Measurements from ENCODE around the gene PEX7. TPM values are rescaled to one million over a fixed set of nuclear protein-coding genes. Genes with fewer than 3 reads are reported as not detected.

The PEX7 gene, protein sequence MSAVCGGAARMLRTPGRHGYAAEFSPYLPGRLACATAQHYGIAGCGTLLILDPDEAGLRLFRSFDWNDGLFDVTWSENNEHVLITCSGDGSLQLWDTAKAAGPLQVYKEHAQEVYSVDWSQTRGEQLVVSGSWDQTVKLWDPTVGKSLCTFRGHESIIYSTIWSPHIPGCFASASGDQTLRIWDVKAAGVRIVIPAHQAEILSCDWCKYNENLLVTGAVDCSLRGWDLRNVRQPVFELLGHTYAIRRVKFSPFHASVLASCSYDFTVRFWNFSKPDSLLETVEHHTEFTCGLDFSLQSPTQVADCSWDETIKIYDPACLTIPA
- total RNA-seq: 1 to 10 TPM; 4.2 to 6.1 TPM

DNA sequence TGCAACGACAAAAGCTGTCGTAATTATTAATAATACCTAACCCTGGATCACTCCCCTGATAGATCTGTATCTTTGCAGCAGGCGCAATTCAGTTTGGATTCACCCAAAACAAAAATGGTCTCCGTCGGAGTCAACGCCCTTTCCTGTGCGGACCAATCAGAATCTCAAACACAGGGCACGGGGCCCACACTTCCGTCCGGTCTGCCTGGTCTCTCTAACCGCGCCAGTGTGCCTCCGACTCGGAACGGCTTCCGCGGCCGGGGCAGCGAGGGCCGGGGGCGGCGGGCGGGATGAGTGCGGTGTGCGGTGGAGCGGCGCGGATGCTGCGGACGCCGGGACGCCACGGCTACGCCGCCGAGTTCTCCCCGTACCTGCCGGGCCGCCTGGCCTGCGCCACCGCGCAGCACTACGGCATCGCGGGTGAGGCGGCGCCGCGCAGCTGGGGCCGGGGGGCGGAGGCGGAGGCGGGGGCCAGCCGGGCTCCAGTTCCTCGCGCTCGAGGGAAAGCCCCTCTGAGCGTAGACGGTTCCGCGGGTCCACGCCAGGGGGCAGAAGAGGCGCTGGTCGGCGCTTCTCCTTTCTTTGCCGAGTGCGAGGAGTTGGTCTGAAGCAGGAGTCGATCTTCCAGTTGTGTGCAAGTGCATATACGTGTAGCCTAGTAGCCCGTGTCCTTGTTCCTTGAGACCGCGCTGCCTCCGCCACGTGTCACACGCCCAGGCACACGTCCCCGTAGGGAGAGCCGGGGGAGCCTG is at the start of gene PEX7:
Gene PEX7, plus strand, starts transcription at position 217 of the 752 bp plus-strand sequence. Its CDS starts 74 bp downstream, at position 291.
- peak within 1 kb of the TSS; percentile 89 to 96 for H3K27ac Mint-ChIP-seq
- H3K9me3 Mint-ChIP-seq: peaks cover 0 to 5% of the 10 kb centered on the region in 2 donors
- ATAC-seq (peak; percentile 95), DNase-seq (ENCODE audit: low spot score in 2 of 2) (peak; percentile 88 to 92)
- H3K36me3 Mint-ChIP-seq: peaks cover 18 to 26% of the 10 kb centered on the region in 2 donors

DNA sequence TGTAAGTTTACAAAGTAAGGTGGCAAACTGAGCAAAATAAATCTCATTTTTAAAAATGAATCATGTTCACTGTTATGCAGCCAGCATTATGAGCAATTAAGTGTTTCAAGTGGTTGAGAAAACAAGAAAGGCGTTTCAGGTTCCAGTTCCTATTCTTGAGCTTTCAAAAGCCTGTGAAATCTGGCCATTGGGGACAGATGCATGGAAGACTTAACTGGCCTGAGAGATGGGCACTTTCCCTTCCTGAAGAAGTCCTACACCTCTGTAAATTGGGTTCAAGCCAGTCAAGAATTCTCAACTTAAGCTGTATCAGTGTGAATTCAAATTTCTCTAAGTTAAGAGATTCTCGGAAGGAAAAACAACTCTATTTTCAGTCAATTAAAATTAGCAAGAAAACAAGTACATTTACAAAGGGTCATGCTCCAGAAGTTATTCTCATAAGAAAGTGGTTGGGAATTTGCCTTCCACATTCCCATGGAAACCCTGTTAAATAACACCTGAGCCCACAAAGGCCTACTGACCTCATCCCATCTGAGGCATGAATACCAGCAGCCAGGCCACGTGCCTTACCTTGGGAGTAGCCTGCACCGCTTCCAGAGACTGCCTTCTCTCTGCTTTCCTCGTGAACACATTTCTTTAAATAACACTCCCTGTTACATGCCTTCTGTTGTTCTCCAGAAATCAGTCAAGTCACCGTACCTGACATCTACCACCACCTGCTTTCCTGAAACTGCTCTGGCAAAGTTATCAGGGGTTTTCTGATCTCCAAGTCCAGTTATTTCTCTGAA is 49.5 kb upstream of the PEX7 start:
- peaks cover 4 to 11% of the 10 kb centered on the region in 2 donors for H3K9me3 Mint-ChIP-seq
- peak; percentile 68 to 94 for ATAC-seq
- H3K36me3 Mint-ChIP-seq: peaks cover 9 to 10% of the 10 kb centered on the region in 2 donors
- no peak for DNase-seq (ENCODE audit: low spot score in 2 of 2)
- peak overlapping the region in 1 of 2 donors; percentile 47 for H3K27ac Mint-ChIP-seq

DNA sequence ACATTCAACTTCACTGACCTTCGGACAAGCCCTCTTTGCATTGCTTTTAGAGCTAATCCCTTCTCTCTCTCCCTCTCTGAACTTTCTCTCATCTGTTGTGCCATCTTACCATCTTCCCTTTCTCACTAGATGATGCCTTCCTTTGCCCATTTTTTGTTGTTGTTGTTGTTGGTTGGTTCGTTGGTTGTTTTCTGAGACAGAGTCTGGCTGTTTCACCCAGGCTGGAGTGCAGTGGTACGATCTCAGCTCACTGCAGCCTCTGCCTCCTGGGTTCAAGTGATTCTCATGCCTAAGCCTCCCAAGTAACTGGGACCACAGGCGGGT is 49.0 kb upstream of the PEX7 start:
- DNase-seq (ENCODE audit: low spot score in 2 of 2) (no peak), ATAC-seq (no peak)
- Mint-ChIP-seq H3K27ac (peak overlapping the region in 1 of 2 donors; percentile 47), H3K9me3 (peaks cover 4 to 11% of the 10 kb centered on the region in 2 donors), H3K36me3 (peaks cover 9 to 10% of the 10 kb centered on the region in 2 donors)

DNA sequence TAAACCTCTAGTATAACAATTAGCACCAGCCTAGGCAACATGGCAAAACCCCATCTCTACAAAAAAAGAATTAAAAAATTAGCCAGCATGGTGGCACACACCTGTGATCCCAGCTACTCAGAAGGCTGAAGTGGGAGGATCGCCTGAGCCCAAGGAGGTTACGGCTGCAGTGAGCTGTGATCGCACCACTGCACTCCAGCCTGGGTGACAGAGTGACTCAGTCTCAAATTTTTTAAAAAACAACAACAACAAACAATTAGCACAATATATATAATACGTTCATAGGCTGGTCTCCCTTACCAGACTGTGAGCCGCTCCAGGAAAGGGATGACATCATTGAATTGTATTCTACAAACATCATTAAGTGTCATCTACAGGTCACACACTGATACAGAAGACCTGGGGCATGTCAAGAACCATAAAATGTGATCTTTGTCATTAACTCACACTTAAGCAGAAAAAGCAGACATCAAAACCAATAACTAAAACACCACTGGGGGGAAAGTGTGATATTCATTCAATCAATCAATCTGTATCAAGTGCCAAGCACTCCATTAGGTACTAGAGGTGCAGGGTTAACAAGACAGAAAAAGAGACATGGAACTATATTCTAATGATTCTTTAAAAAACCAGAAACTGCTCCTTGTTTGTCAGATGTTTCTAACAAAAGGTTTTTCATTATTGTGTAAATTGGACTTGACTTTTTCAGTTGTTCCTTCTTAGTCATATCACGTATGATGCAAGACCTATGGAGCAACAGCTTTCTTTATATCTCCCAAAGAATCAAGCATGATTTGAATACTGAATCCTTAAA is 48.0 kb upstream of the PEX7 start:
- Mint-ChIP-seq H3K36me3 (peaks cover 9 to 10% of the 10 kb centered on the region in 2 donors), H3K9me3 (peaks cover 4 to 11% of the 10 kb centered on the region in 2 donors), H3K27ac (peak overlapping the region in 1 of 2 donors; percentile 23)
- DNase-seq (ENCODE audit: low spot score in 2 of 2): no peak
- peak in 1 of 2 donors; percentile 31 for ATAC-seq

DNA sequence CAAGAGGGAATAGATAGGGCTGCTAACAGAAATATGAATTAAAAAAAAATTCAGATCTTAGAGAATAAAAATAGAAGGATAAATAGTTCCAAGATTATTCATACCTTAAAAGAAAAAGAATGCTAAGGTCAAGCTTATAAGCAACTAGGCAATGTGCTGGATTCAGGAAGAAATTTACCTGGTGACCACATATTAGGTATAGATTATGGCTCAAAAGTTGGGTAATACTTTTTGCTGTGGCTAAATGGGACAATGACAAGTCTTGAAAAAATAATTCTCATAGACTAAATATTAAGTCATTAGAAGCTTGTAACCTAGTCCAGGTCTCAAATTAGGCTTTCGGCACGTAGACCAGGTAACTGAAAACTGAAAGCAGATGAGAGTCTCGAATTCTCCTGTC is 47.3 kb upstream of the PEX7 start:
- H3K9me3 Mint-ChIP-seq: peaks cover 4 to 11% of the 10 kb centered on the region in 2 donors
- H3K36me3 Mint-ChIP-seq: peaks cover 9 to 10% of the 10 kb centered on the region in 2 donors
- H3K27ac Mint-ChIP-seq: no peak overlapping the region
- ATAC-seq: no peak
- no peak for DNase-seq (ENCODE audit: low spot score in 2 of 2)

DNA sequence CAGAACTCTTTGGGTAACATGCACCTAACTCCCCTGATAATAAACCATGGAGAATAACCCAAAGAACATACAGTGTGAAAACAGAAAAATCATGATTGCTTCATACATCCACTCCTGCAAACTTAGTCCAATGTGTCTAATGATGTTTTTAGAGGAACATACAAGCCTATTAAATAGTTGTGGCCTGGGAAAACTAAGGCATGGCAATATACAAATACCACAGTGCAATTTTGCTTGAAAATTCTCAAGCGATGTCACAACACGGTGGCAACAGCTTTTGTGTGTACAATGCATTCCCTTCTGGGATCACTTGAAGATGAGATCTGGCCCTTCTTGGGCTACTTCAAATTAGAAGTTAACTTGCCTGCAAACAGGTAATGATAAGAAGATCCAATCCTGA is 46.8 kb upstream of the PEX7 start:
- DNase-seq (ENCODE audit: low spot score in 2 of 2) (no peak), ATAC-seq (no peak)
- H3K27ac Mint-ChIP-seq: no peak overlapping the region

DNA sequence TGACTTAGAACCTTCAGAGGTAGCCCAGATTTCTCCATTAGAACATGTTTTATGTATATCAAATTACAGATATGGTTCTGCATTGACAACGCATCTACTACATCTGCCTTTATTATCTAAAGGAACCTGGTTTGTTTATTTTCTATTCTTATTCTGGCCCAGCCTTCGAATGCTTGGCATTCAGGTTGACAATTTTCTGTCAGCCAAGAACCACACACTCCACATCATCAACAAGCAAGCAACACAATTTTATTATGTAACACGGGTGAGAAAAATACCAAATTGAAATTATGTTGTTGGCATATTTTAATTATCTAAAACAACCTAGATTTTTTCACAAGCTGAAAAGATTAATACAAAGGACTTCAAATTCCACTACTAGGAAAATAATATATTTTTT is 44.7 kb upstream of the PEX7 start:
- no peak for ATAC-seq
- DNase-seq (ENCODE audit: low spot score in 2 of 2): no peak
- Mint-ChIP-seq H3K27ac (no peak overlapping the region), H3K9me3 (peaks cover 4 to 11% of the 10 kb centered on the region in 2 donors), H3K36me3 (peaks cover 9 to 10% of the 10 kb centered on the region in 2 donors)

More for the DNA sequence above, 46.8 kb upstream of the PEX7 start:
- Mint-ChIP-seq H3K36me3 (peaks cover 9 to 10% of the 10 kb centered on the region in 2 donors), H3K9me3 (peaks cover 4 to 11% of the 10 kb centered on the region in 2 donors)

DNA sequence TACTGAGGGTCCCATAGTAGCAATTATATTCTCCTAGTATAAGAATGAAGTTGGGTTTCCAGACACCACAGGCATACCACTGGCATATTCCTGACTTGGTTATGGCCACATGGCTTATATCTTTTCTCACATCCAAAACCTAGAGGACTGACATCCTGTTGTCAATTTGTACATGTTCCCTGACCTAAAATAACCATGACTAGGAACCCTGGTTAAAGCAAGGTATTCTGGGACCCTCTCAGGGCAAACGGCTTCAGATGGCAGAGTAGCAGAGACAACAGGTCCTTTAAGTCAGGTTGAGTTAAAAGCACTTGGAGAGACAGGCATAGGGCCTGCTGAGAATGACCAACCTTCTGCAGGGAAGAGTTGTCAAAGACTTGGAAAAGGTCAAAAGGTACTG is 42.7 kb upstream of the PEX7 start:
- no peaks in the 10 kb centered on the region for H3K9me3 Mint-ChIP-seq
- ATAC-seq: no peak
- DNase-seq (ENCODE audit: low spot score in 2 of 2): no peak
- no peak overlapping the region for H3K27ac Mint-ChIP-seq
- peaks cover 11 to 13% of the 10 kb centered on the region in 2 donors for H3K36me3 Mint-ChIP-seq

DNA sequence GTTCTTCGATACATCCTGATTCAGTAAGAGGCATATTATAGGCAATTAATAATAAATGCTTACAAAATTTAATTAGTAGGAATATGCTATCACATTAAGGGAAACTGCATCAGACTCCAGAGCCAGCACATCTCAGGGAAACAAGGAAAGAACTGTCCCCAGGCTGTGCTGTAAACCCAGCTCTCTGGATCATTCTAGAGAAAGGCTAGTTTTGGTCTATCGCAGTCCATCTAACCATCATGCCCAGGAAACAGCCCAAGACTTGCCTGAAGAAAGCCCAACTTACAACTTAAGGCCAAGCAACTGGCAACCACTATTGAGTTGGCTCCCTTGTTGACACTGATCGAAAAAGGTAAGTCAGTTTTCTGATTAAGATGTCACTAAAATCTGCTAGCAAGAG is 41.4 kb upstream of the PEX7 start:
- DNase-seq (ENCODE audit: low spot score in 2 of 2) (no peak), ATAC-seq (no peak)
- H3K27ac Mint-ChIP-seq: no peak overlapping the region

DNA sequence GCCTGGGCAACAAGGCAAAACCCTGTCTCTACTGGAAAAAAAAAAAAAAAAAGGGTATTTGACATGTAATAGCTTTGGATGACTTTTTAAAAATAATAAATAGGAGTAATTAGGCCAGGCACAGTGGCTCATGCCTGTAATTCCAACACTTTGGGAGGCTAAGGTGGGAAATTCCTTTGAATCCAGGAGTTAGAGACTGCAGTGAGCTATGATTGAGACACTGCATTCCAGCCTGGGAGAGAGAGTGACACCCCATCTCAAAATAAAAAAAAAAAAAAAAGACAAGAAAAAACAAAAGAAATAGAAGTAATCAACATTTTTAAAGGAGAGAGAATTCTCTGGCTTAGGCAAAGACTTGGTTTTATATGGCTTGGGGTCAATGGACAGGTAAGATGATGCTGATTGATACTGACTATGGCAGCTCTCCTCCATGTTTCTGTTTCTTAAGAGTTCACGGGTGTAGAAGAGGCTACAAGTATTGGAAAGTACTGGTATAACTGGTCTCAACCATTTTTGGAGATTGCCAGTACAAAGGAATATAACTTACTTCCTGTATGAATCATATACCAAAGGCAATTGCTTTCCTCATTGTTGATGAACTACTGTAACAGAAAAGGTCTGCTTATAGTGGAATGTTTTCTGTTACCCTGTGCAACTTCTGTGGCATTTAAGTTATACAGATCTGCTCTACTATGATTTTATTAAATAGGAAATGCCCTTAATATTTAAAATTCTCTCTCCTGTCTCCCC is 40.2 kb upstream of the PEX7 start:
- ATAC-seq (peak; percentile 89 to 91), DNase-seq (ENCODE audit: low spot score in 2 of 2) (no peak)
- Mint-ChIP-seq H3K36me3 (peaks cover 17 to 20% of the 10 kb centered on the region in 2 donors), H3K27ac (peak overlapping the region; percentile 36 to 77), H3K9me3 (no peaks in the 10 kb centered on the region)

More for the DNA sequence above, 41.4 kb upstream of the PEX7 start:
- Mint-ChIP-seq H3K36me3 (peaks cover 17 to 20% of the 10 kb centered on the region in 2 donors), H3K9me3 (no peaks in the 10 kb centered on the region)

DNA sequence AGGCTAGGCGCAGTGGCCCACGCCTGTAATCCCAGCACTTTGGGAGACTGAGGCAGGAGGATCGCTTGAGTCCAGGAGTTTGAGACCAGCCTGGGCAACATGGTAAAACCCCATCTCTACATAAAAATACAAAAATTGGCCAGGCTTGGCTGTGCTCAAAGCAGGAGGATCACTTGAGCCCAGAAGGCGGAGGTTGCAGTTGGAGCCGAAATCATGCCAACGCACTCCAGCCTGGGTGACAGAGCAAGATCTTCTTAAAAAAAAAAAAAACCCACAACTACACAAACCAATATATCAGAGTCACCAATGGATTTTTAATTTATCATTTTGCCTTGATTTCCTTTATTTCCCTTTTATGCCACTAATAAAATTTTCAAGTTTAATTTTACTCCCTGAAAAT is 39.4 kb upstream of the PEX7 start:
- ATAC-seq: no peak
- Mint-ChIP-seq H3K27ac (peak overlapping the region; percentile 36 to 77), H3K36me3 (peaks cover 17 to 20% of the 10 kb centered on the region in 2 donors), H3K9me3 (no peaks in the 10 kb centered on the region)
- no peak for DNase-seq (ENCODE audit: low spot score in 2 of 2)

DNA sequence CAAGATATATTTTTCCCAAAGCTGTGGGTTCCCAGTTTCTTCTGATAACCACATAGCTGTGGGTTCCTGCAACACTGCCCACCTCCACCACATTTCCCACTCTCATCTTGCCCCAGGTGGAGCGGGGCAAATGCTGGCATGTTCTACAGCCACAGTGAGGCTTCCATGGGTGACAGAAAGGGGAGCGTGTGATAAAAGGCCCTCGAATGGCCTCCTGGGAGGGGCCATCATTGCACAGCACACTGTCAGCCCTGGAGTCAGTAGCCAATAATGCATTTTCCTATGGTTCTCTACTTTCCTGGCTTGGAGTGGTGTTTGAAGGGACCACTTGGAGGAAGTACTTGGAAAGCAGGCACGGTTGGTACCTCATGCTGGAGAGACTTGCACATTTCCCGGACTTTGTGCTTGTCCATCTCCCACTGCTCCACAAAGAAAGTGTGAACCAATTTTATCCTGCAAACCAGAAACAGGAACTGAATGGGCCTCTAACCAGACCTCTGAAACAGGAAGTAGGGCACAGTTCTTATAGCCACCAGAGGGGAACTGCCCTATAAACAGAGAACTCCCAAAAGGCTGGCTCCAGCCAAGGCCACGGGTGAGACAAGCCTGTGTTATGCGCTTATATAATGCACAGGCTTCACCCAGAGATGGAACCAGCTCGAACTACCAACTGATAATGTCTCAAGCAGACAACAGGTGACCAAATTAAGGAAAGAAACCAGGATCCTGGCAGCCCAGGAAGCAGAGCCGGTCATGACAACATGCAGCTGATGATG is 38.7 kb upstream of the PEX7 start:
- ATAC-seq: no peak
- Mint-ChIP-seq H3K9me3 (no peaks in the 10 kb centered on the region), H3K27ac (no peak overlapping the region), H3K36me3 (peaks cover 17 to 20% of the 10 kb centered on the region in 2 donors)
- no peak for DNase-seq (ENCODE audit: low spot score in 2 of 2)

DNA sequence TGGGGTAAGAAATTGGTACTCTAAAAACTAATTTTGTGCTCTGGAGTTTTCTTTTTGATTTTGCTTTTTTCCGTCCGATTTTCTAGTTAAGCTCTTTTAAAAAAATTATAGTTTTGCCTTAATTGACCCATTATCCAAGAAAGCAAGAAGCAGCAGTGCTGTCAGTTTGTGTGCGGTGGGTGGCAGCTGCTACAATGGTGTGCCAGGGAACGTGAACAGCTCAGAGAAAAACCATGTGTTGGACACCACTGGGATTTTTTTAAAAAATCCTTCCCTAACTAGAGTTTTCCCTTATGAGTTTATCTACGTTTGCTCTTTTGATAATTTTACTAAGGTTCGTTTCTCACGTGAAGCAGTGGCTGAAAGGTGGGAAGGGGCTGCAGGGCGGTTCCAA is 38.1 kb upstream of the PEX7 start:
- ATAC-seq (no peak), DNase-seq (ENCODE audit: low spot score in 2 of 2) (no peak)
- H3K9me3 Mint-ChIP-seq: no peaks in the 10 kb centered on the region
- peaks cover 17 to 20% of the 10 kb centered on the region in 2 donors for H3K36me3 Mint-ChIP-seq
- no peak overlapping the region for H3K27ac Mint-ChIP-seq

DNA sequence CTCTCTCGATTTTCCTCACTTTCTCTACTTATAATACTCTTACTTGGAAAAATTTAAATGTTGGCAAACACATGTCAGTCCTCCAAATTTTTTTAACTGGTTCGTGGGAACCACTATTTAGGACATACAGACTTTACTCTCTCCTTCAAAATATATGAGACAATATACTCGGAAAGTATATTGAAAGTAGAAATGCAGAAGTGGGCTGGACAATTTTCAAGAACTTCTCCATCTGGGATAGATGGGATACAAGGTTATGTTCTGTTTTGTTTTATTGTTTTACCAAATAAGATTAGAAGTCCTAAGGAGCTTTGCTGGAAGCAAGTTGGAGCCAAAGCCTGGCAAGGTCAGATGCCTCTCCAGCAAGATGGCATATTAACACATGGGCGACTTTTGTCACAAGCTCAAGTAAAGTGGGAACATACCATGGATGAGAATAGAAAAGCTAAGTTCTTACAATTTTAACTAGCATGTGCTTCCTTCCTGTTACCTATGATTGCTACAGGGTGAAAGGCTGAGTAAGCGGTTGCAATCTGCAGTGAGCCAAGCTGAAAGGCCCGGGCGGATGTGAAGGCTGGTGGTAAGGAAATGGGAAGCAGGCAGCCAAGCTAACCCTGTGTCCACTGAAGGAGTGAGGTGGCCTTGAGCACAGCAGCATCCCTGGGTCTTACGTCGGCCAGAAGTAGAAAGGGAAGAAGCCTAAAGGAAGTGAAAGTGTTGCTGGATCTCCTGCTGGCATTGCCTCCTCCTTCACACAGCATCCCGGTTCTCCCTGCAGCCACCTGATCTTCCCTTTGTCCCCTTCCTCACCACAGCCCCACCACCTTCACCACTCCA is 37.3 kb upstream of the PEX7 start:
- Mint-ChIP-seq H3K27ac (peak overlapping the region; percentile 78 to 87), H3K9me3 (no peaks in the 10 kb centered on the region), H3K36me3 (peaks cover 17 to 20% of the 10 kb centered on the region in 2 donors)
- DNase-seq (ENCODE audit: low spot score in 2 of 2) (peak in 1 of 2 donors; percentile 62), ATAC-seq (peak in 1 of 2 donors; percentile 62)
